Pons (tissue), 1 donor: ENCODE measurements around the gene ADAMTS12.

Experiments
- DNase-seq: peaks from one replicate; pipeline ENCODE4 v3.0.0-alpha.2; 2016; ENCODE audit warnings: low spot score

ADAMTS12 gene

DNA sequence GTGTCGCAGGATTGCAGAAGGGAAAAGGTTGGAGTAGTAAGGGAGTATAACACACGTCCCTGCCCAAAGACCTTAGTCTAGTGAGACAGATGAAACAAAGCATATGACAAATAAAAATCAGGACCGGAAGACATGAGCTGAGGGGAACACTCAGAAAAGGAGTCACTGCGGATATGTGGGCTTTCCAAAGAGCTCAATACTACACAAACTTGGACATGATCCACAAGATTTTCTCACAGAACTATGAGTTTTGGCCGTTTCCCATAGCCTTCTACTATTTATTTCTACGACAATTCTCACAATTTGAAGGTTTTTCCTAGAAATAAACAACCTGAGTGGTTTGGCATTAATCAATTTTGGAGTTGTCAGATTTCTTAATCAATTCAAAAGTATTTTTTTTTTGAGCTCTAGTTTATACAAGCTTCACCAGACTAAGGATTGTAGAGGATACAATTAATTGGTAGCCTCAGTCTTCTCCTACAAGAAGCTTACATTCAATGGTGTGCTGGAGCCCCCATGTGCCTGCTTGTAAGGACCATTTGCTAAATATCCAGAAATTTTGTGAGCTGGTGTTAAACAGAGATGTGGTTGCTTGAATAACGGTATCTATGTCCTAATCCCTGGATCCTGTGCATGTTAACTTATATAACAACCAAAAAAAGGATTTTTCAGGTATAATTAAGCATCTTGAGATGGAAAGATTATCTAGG is 91.4 kb downstream of the ADAMTS12 start:
- no peak for DNase-seq

- DNase-seq = no peak
Observed at GRCh38 chr5:33795496-33795895, 96.3 kb downstream of the ADAMTS12 start.

GRCh38 chr5:33794550-33795181 is 97.1 kb downstream of the ADAMTS12 start:
- DNase-seq = no peak

DNA sequence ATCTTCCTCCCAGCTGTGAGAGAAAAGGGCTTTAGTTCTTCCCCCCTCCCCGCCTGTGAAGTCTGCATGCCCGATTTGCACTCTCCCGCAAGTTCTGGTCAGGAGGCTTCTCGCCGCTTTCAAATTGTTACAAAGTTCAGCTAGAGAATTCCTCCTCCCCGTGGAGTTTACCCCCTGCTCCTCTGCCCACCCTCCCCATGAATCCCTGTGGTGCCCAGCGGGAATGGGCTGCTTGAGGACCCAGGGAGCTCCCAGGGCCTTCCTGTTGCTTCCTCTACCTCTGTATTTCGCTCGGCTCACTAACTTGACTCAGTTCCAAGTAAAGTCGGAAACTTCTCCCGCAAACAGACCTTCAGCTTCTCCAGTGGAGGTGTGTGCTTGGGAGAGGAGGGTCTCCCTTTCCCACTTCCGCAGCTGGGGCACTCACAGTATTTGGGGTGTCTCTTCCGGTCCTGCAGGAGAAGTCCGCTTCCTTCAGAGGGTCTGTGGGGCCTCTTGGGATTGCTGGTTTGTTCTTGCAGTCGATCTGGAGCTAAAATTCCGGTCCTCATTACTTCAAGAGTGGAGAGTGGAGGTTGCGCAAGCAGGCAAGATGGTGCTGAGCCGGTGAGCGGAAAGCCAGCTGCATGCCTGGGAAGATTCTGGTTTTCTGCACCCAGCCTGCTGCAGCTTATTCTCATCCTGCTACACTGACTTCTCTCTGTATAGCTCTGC is 97.8 kb downstream of the ADAMTS12 start:
- DNase-seq = no peak

DNA sequence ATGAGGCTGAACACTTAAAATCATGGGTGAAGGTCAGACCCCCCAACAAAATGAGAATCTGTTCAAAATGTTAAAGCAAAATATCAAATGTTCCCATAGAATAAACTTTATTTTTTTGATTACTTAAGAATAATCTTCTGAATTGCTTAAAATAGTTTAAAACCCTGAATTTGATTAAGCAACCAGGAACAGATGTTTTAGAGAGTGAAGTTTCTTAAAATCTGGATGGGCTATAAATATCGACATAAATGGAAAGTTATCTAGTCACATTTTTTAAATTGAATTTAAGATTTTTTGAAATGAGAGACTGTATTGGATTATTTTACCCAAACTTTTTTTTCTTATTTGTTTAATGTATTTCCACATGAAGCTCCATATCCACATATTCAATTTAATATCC is 98.5 kb downstream of the ADAMTS12 start:
- no peak for DNase-seq

DNA sequence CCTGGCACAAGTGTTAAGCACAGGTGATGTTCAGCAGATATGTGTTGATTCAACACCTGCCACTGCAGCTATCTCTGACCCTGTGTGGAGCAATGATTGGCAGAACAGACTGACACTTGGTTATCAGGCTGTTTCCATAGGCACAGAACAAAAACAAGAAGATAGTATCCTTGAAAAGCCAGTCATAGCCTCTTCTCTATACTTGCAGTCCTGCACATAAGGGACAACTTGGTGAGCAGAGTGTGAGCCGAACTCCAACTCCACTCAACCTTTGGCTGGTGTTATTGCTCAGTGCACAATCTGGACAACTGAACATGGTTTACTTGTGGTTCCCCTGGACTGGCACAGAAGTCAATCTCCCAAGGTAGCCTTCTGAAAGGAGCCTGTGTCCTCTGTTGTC is 99.2 kb downstream of the ADAMTS12 start:
- no peak for DNase-seq

DNA sequence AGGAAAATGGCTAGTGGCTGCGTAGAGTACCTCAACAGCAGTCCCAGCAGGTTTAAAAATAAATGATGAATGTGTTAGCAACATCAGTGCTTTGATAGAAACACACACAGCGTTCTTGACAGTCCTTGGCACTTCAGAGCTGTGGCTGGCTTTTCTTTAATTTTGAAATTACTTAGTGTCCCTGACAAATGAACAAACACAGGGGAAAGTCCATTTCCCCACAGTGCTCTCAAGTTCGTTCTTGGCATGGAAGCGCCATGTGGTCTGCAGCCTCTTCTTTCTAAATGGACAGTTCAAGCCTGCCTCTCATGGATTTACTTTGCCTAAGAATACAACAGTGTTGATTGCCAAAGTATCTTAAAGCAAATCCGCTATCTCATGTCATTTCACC is 102.2 kb downstream of the ADAMTS12 start:
- DNase-seq = no peak

DNA sequence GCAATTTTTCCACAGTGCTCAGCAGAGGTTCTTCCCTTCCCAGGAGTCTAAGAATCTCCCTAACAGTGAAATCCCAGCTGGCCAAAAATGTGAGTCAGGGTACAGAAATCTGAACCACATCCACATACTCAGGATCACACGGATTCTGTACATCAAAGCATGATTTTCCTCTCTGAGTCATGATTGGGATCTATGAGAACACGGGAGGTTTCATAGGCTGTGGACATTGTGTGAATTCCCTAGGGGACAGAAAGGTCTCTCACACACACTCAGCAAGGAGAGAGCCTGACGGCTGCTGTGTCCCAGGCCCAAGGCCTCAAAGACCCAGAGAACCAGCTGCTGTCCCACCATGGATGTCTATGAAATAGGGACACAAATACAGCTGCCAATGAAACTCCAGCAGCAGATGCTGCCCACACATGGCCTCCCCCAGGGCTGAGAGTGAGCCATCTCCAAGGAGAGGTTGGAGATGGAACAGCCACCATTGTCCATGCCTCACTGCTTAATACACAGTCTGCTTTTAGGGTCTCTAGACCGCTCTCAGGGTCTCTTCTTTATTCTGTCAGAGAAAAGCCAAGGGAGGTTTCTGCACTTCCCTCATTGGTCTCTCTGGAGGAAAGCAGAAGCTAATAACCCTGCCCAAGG is 102.7 kb downstream of the ADAMTS12 start:
- DNase-seq = no peak

- no peak for DNase-seq
Observed at GRCh38 chr5:33785571-33785970, 106.2 kb downstream of the ADAMTS12 start.

- DNase-seq = no peak
Observed at GRCh38 chr5:33781286-33781685, 110.5 kb downstream of the ADAMTS12 start.

- no peak for DNase-seq
Observed at GRCh38 chr5:33776151-33776660, 115.6 kb downstream of the ADAMTS12 start.

DNA sequence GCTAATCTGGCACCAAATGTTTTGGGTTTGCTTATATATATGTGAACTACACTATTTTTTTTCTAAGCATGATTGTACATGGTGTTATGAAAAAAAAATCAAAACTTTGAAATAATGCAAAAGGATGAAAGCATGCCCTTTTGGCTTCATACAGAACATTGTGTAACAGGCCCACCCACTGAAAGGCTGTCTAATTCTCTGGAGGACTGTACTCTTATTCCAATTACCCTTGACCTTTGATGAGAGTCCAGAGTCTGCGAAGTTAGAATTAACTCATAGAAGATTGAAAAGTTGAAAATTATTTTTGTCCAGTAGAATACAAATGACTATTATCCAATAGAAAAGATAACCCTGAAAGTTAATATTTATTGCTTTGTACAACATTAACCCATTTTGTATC is 117.4 kb downstream of the ADAMTS12 start:
- no peak for DNase-seq

- no peak for DNase-seq
Observed at GRCh38 chr5:33772380-33772897, 119.4 kb downstream of the ADAMTS12 start.

DNA sequence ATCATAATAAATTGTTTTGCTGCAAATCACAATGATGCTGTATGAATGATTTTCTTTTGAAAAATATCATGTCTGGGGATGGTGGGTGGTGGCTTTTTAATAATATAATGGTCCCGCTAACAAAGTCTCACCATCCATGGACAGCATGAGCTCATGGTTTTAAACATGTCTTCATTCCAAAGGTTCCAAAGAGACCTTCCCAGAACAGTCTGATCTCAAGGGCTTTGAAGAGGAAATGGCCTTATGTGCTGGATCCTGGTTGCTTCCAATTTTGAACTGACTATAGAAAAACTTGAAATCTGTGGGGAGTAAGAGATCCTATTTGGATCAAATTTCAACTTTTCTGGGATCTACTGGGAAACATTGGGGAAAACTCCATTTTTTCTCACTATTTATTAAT is 121.8 kb downstream of the ADAMTS12 start:
- no peak for DNase-seq

DNA sequence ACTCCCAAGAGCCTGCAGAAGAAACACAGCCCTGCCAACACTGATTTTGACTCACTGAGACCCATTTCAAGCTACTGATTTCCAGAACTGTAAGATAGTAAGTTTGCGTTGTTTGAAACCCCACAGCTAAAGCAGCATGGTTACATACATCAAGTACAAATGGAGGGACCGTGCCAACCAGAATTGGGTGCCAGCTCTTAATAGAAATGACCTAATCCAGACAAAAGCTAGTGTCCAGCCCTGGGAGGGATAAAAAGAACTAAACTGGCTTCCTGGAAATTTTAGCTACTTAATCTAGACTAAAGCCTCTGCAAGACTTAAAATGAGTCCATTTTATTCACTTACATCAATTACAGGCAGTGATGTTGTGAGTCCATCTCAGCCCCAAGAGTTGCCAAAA is 122.6 kb downstream of the ADAMTS12 start:
- DNase-seq = no peak

GRCh38 chr5:33766023-33766422 is 125.8 kb downstream of the ADAMTS12 start:
- no peak for DNase-seq

GRCh38 chr5:33764786-33765185 is 127.0 kb downstream of the ADAMTS12 start:
- DNase-seq = no peak

- DNase-seq = no peak
Observed at GRCh38 chr5:33763435-33763834, 128.4 kb downstream of the ADAMTS12 start.

GRCh38 chr5:33762859-33763258 is 128.9 kb downstream of the ADAMTS12 start:
- no peak for DNase-seq

GRCh38 chr5:33761139-33761538 is 130.7 kb downstream of the ADAMTS12 start:
- DNase-seq = no peak

DNA sequence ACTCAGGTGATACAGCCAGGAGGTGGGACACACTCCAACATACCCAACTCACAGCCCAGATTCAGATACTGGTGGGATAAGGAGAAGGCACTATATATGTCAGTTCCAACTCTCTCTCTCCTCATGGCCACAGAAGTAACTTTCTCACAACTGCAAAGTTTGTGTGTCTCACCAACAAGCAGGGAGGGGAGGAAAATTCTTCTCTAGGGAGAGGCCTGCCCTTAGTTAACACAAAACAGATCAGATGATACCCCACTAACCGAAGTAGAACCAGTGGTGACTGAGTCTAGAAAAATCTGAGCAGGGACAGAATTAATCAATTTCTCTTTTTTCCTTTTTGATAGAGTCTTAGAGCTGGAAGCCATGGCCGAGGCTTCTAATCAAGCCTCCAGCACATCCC is 133.1 kb downstream of the ADAMTS12 start:
- DNase-seq = no peak

GRCh38 chr5:33756491-33756890 is 135.3 kb downstream of the ADAMTS12 start:
- DNase-seq = no peak
